Hepatocyte (in vitro differentiated cells): ENCODE measurements around the gene RNF182.

ENCODE experiments used
- EZH2phosphoT487 ChIP-seq: fragments of 200-600 bp; sonication (generic); IDR thresholded peaks from one replicate; pipeline ENCODE4 v1.6.1; 2018; ENCODE audit warnings: antibody characterized with exemption, mild to moderate bottlenecking, low read depth, moderate library complexity; ENCODE audit not compliant: unreplicated experiment, severe bottlenecking
- TF ChIP-seq, protein P1 (sequence below): fragments of 200-600 bp; sonication (generic); IDR thresholded peaks from 2 replicates; pipeline ENCODE4 v1.5.1; 2016; ENCODE audit warnings: antibody characterized with exemption, mild to moderate bottlenecking; ENCODE audit not compliant: poor library complexity

DNA sequence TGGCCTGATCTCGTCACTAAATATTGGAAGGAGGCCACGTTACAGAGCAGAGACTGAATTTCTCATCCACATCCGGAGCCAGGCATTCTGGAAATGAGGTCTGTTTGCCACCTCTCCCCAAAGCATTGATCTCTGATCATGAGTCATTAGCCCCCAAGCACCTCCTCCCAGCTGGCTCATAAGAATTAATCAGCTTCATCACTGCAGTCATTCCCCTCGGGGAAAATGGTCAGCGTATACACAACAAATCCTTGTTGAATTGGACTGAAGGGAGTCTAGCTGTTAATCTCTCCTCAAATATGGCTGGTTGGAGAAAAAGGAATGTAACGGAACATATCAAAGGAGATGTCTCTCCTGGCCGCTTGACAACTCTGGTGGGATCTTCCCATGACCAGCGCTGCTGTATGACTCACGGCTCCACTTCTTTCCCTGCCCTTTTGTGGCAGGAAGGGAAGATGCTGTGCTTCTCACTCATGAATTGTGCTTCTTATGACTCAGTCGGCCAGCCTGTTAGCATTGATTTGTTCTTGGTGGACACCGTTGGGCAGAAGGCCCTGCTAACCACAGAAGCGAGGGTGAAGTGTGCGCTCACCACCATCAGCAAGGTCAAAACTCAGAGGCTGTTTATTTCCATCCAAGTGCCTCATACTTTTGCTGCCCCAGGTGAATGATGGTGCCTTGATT lies 76.7 kb downstream of the RNF182 start:
- TF ChIP-seq, protein P1, sequence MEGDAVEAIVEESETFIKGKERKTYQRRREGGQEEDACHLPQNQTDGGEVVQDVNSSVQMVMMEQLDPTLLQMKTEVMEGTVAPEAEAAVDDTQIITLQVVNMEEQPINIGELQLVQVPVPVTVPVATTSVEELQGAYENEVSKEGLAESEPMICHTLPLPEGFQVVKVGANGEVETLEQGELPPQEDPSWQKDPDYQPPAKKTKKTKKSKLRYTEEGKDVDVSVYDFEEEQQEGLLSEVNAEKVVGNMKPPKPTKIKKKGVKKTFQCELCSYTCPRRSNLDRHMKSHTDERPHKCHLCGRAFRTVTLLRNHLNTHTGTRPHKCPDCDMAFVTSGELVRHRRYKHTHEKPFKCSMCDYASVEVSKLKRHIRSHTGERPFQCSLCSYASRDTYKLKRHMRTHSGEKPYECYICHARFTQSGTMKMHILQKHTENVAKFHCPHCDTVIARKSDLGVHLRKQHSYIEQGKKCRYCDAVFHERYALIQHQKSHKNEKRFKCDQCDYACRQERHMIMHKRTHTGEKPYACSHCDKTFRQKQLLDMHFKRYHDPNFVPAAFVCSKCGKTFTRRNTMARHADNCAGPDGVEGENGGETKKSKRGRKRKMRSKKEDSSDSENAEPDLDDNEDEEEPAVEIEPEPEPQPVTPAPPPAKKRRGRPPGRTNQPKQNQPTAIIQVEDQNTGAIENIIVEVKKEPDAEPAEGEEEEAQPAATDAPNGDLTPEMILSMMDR: no peak
- no peak for TF ChIP-seq EZH2phosphoT487
